Measurements from ENCODE around the gene GABPB1.

The GABPB1 gene

DNA sequence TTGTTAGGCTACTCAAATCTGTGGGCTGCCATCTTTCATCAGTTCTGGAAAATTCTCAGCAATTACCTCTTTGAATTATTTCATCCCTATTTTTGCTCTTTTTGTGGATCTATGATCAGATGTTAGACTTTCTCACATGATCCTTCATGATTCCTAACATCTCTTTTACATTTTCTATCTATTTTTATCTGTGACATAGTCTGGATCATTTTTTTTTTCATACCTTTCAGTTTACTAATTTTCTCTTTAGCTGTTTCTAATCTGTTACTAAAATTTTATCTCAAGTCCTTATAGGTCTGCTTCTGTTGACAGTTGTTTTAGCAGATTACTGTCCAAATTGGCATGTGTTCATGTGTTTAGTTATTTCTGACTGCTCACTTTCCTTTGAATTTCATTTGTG, 47.2 kb downstream of the GABPB1 start:
- no peak for DNase-seq (ENCODE audit: low read depth)
- no peak overlapping the region for H3K4me3 ChIP-seq (ENCODE audit: control insufficient read depth, low read depth, low read length)
- TF ChIP-seq, protein P1, sequence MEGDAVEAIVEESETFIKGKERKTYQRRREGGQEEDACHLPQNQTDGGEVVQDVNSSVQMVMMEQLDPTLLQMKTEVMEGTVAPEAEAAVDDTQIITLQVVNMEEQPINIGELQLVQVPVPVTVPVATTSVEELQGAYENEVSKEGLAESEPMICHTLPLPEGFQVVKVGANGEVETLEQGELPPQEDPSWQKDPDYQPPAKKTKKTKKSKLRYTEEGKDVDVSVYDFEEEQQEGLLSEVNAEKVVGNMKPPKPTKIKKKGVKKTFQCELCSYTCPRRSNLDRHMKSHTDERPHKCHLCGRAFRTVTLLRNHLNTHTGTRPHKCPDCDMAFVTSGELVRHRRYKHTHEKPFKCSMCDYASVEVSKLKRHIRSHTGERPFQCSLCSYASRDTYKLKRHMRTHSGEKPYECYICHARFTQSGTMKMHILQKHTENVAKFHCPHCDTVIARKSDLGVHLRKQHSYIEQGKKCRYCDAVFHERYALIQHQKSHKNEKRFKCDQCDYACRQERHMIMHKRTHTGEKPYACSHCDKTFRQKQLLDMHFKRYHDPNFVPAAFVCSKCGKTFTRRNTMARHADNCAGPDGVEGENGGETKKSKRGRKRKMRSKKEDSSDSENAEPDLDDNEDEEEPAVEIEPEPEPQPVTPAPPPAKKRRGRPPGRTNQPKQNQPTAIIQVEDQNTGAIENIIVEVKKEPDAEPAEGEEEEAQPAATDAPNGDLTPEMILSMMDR (IDR thresholded peaks at IDR 0.05; ENCODE audit: control insufficient read depth, insufficient read depth, low read depth, low read length, missing control alignments) = no peak

DNA sequence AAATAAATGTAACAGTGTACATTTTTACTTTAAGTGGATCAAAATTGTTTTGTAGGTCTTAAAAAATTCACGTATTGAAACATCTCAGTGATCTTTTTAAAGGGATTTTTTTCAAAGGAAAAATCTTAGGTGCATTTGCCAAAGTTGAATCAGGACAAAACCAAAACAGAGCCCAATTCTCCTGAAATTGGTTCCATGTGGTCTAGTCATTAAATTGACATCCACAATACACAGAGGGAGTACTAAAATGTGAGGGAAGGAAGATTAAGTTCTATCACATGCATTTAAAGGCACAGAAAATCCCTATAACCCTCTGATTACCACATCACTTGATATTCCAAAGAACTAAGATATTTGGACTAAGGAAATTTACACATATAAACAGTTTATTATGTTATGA, 50.2 kb downstream of the GABPB1 start:
- TF ChIP-seq, protein P1 (IDR thresholded peaks at IDR 0.05; ENCODE audit: control insufficient read depth, insufficient read depth, low read depth, low read length, missing control alignments) = no peak
- H3K4me3 ChIP-seq (ENCODE audit: control insufficient read depth, low read depth, low read length) = no peak overlapping the region
- no peak for DNase-seq (ENCODE audit: low read depth)

DNA sequence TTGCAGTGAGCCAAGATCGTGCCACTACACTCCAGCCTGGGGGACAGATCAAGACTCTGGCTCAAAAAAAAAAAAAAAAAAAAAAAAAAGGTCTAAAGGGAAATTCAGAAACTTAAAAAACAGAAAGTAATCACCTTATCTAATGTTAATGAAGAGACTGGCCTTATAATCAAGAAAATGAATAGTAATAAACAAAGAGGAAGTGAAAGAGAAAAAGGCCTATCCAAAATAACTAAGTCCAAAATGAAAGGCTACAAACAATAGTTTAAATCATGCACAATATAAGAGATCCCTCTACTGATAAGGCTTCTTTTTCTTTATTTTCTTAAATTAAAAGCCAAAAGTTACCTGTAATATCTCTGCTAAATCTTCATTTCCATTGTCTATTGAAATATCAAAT, 52.4 kb downstream of the GABPB1 start:
- TF ChIP-seq, protein P1 (IDR thresholded peaks at IDR 0.05; ENCODE audit: control insufficient read depth, insufficient read depth, low read depth, low read length, missing control alignments) = no peak
- DNase-seq (ENCODE audit: low read depth) = no peak
- H3K4me3 ChIP-seq (ENCODE audit: control insufficient read depth, low read depth, low read length) = no peak overlapping the region

DNA sequence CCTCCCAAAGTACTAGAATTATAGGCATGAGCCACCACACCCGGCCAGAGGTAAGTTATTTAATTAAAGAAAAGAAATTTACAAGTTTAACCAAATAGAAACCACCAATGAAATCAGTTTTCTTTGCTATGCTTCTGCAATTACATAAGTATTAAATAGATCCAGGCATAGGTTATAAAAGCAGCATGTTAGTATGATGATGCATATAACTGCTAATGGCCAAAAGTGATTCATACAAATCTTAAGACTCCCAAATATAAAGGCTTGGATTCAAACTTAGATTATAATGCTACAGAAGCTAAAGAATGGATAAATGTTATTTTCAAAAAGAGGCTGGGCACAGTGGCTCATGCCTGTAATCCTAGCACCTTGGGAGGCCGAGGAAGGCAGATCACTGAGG, 56.7 kb downstream of the GABPB1 start:
- no peak for DNase-seq (ENCODE audit: low read depth)
- H3K4me3 ChIP-seq (ENCODE audit: control insufficient read depth, low read depth, low read length) = no peak overlapping the region

DNA sequence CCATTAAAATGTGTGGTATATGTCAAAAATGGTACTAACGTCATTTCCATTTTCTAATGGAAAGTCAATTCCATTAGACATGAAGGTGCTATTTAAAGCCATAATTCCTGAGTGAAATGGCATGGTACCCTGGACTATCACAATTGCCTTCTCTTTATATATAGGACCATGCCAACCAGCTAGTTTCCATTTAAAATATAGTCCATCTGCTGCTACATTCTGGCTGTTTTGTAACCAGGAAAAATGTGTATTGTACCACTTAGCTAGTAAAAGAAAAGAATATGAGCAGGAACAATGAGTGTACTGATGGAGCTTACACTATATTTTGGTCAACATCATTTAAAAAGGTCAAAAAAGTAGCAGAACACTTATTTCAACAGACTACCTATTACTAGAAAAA, 59.0 kb downstream of the GABPB1 start:
- TF ChIP-seq, protein P1 (IDR thresholded peaks at IDR 0.05; ENCODE audit: control insufficient read depth, insufficient read depth, low read depth, low read length, missing control alignments) = no peak
- H3K4me3 ChIP-seq (ENCODE audit: control insufficient read depth, low read depth, low read length) = no peak overlapping the region
- no peak for DNase-seq (ENCODE audit: low read depth)

More for the DNA sequence above, 56.7 kb downstream of the GABPB1 start:
- TF ChIP-seq, protein P1 (IDR thresholded peaks at IDR 0.05; ENCODE audit: control insufficient read depth, insufficient read depth, low read depth, low read length, missing control alignments) = no peak

DNA sequence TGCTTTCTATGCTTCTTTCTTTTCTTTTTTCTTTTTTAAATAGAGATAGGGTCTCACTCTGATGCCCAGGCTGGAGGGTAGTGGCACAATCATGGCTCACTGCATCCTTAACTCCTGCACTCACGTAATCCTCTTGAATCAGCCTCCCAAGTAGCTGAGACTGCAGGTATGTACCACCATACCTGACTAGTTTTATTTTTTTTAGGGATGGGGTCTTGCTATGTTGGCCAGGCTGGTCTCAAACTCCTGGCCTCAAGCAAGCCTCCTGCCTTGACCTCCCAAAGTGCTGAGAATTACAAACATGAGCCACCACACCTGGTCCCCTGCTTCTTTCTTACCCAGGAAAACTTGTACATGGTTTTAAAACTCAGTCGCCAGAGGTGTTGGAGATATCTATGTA, 65.2 kb downstream of the GABPB1 start:
- TF ChIP-seq, protein P1 (IDR thresholded peaks at IDR 0.05; ENCODE audit: control insufficient read depth, insufficient read depth, low read depth, low read length, missing control alignments) = no peak
- DNase-seq (ENCODE audit: low read depth) = no peak
- no peak overlapping the region for H3K4me3 ChIP-seq (ENCODE audit: control insufficient read depth, low read depth, low read length)
